Measurements from ENCODE around the gene VEGFA. TPM values are rescaled to one million over a fixed set of nuclear protein-coding genes. Genes with fewer than 3 reads are reported as not detected.

Gene VEGFA
- total RNA-seq, 1 experiment from 2014 or later, result 116 TPM

DNA sequence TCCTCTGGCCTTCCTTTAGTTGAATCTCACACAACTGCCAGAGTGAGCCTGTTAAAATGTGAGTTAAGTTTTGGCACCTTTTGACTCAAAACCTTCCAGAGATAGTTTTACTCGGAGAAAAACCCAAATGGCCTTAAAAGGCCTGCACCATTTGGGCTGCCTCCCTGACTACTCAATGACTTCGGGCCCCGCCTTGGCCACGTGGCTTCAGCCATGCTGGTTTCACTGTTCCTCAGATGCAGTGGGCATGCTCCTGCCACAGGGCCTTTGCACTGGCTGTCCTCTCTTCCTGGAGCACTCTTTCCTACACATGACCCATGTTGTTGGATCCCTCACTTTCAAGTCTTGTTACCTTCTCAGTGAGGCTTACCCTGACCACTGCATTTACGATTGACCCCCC, 18.3 kb downstream of the VEGFA start:
- ChIA-PET POLR2A (ENCODE audit: low non-redundant PET) (no interaction called here), CTCF (interaction anchor here (0.7 kb wide), 1 partner anchor 12 kb away, joined by 4 read pairs; no protein-coding TSS in a partner anchor)
- DNase-seq (ENCODE audit: low spot score), result no peak
- BruUV-seq (replicated peaks), result no TSS peak
- Histone ChIP-seq H3K27me3 (replicated peaks; ENCODE audit: insufficient read depth, low read depth, low read length, poor library complexity) (no peaks in the 10 kb centered on the region), H3K9me3 (ENCODE audit: low read depth, low read length, poor library complexity, severe bottlenecking) (no peaks in the 10 kb centered on the region), H3K36me3 (ENCODE audit: insufficient read depth, low read length, poor library complexity, severe bottlenecking) (peaks cover 31% of the 10 kb centered on the region), H3K27ac (ENCODE audit: low read depth, low read length, poor library complexity, severe bottlenecking) (no peak overlapping the region), H3K4me1 (ENCODE audit: insufficient read depth, low read length, poor library complexity, severe bottlenecking) (no peaks in the 10 kb centered on the region), H3K4me3 (ENCODE audit: low read depth, low read length, poor library complexity, severe bottlenecking) (no peak overlapping the region)
- no peak for TF ChIP-seq EZH2 (IDR thresholded peaks at IDR 0.05; ENCODE audit: borderline replicate concordance, low read depth, low read length, poor library complexity, severe bottlenecking)
- TF ChIP-seq, protein P1, sequence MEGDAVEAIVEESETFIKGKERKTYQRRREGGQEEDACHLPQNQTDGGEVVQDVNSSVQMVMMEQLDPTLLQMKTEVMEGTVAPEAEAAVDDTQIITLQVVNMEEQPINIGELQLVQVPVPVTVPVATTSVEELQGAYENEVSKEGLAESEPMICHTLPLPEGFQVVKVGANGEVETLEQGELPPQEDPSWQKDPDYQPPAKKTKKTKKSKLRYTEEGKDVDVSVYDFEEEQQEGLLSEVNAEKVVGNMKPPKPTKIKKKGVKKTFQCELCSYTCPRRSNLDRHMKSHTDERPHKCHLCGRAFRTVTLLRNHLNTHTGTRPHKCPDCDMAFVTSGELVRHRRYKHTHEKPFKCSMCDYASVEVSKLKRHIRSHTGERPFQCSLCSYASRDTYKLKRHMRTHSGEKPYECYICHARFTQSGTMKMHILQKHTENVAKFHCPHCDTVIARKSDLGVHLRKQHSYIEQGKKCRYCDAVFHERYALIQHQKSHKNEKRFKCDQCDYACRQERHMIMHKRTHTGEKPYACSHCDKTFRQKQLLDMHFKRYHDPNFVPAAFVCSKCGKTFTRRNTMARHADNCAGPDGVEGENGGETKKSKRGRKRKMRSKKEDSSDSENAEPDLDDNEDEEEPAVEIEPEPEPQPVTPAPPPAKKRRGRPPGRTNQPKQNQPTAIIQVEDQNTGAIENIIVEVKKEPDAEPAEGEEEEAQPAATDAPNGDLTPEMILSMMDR (conservative IDR thresholded peaks at IDR 0.05; ENCODE audit: low read depth, low read length), result no peak
- intact Hi-C loops (cut with micrococcal nuclease; ENCODE audit: unreplicated experiment), result no loop called here

DNA sequence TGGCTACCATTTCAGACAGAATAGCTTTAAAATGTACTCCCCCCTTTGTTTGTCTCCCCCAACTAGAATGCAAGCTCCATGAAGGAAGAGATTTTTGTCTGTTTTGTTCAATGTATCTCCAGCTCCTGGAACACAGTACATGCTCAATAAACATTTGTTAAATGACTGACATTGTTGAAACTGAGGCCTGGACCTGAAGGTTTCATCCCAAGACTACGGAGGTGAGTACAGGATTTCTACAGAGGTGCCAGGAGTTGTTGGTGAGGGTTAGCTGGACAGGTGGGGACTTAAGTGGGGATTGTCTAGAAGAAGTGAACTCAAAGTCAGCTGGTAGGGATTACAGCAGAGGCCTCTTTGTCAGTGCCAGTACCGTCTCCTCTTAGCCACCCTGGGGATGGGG, 19.4 kb downstream of the VEGFA start:
- no peak overlapping the region for H3K4me3 ChIP-seq (ENCODE audit: low read depth, low read length, poor library complexity, severe bottlenecking)
- no peak overlapping the region for H3K27ac ChIP-seq (ENCODE audit: low read depth, low read length, poor library complexity, severe bottlenecking)
- CTCF ChIA-PET, result no interaction called here
- H3K9me3 ChIP-seq (ENCODE audit: low read depth, low read length, poor library complexity, severe bottlenecking), result no peaks in the 10 kb centered on the region
- POLR2A ChIA-PET (ENCODE audit: low non-redundant PET), result interaction anchor here (0.7 kb wide), 1 partner anchor 342 kb away, joined by 4 read pairs; no protein-coding TSS in a partner anchor
- no TSS peak for BruUV-seq (replicated peaks)
- no peaks in the 10 kb centered on the region for H3K4me1 ChIP-seq (ENCODE audit: insufficient read depth, low read length, poor library complexity, severe bottlenecking)
- intact Hi-C loops (cut with micrococcal nuclease; ENCODE audit: unreplicated experiment), result no loop called here
- peaks cover 20% of the 10 kb centered on the region for H3K36me3 ChIP-seq (ENCODE audit: insufficient read depth, low read length, poor library complexity, severe bottlenecking)
- no peak for TF ChIP-seq EZH2 (IDR thresholded peaks at IDR 0.05; ENCODE audit: borderline replicate concordance, low read depth, low read length, poor library complexity, severe bottlenecking)
- TF ChIP-seq, protein P1 (conservative IDR thresholded peaks at IDR 0.05; ENCODE audit: low read depth, low read length), result no peak
- H3K27me3 ChIP-seq (replicated peaks; ENCODE audit: insufficient read depth, low read depth, low read length, poor library complexity), result no peaks in the 10 kb centered on the region
- DNase-seq (ENCODE audit: low spot score), result no peak

DNA sequence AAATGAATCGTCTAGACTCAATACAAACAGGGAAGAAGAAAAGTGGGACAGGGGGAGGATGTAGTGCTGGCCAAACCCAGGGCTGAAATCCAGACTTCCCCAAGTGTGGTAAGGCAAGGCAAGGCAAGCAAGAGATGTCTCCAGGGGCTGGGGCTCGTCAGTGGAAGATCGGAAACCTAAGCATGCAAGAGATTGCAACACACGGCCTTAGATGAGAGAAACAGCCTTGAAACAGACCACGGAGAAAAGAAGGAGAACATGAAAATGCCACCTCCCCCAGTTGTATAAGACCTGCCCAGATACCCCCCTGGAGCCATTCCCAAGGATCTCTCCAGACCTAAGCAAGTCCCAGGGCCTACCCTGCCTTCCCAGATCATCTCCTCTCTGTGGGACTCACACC, 20.0 kb downstream of the VEGFA start:
- Histone ChIP-seq H3K36me3 (ENCODE audit: insufficient read depth, low read length, poor library complexity, severe bottlenecking) (peaks cover 15% of the 10 kb centered on the region), H3K4me3 (ENCODE audit: low read depth, low read length, poor library complexity, severe bottlenecking) (no peak overlapping the region), H3K4me1 (ENCODE audit: insufficient read depth, low read length, poor library complexity, severe bottlenecking) (no peaks in the 10 kb centered on the region), H3K9me3 (ENCODE audit: low read depth, low read length, poor library complexity, severe bottlenecking) (no peaks in the 10 kb centered on the region), H3K27ac (ENCODE audit: low read depth, low read length, poor library complexity, severe bottlenecking) (no peak overlapping the region), H3K27me3 (replicated peaks; ENCODE audit: insufficient read depth, low read depth, low read length, poor library complexity) (no peaks in the 10 kb centered on the region)
- ChIA-PET POLR2A (ENCODE audit: low non-redundant PET) (no interaction called here), CTCF (no interaction called here)
- no TSS peak for BruUV-seq (replicated peaks)
- no peak for DNase-seq (ENCODE audit: low spot score)
- no peak for TF ChIP-seq EZH2 (IDR thresholded peaks at IDR 0.05; ENCODE audit: borderline replicate concordance, low read depth, low read length, poor library complexity, severe bottlenecking)
- TF ChIP-seq, protein P1 (conservative IDR thresholded peaks at IDR 0.05; ENCODE audit: low read depth, low read length), result no peak
- intact Hi-C loops (cut with micrococcal nuclease; ENCODE audit: unreplicated experiment), result no loop called here

Measured in A673 (cell line).